ENCODE data around the gene HAUS7.

DNA sequence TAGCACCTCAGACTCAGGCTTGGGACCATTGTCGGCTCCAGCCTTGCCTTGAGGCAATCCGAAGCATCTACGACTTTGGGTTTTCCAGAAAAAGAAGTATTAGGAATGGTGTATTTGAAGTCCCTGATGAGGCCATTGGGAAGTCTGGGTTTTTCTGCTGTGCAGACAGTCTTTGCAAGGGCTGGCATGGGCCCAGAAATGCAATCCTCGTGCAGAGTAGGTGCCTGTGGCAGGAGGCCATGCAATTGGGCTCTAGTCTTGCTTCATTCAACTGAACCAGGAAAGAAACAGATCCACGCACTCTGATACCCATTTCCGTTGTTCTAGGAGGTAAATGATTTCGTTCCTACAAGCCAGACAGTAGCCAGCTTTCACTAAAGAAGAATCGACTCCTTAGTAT, 46.7 kb downstream of the HAUS7 start:
- no peak for TF ChIP-seq EP300 (IDR thresholded peaks at IDR 0.05)
- TF ChIP-seq, protein P1, sequence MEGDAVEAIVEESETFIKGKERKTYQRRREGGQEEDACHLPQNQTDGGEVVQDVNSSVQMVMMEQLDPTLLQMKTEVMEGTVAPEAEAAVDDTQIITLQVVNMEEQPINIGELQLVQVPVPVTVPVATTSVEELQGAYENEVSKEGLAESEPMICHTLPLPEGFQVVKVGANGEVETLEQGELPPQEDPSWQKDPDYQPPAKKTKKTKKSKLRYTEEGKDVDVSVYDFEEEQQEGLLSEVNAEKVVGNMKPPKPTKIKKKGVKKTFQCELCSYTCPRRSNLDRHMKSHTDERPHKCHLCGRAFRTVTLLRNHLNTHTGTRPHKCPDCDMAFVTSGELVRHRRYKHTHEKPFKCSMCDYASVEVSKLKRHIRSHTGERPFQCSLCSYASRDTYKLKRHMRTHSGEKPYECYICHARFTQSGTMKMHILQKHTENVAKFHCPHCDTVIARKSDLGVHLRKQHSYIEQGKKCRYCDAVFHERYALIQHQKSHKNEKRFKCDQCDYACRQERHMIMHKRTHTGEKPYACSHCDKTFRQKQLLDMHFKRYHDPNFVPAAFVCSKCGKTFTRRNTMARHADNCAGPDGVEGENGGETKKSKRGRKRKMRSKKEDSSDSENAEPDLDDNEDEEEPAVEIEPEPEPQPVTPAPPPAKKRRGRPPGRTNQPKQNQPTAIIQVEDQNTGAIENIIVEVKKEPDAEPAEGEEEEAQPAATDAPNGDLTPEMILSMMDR (IDR thresholded peaks at IDR 0.05) = no peak
- no peak for TF ChIP-seq POLR2A (IDR thresholded peaks at IDR 0.05)
